Retina (tissue), 1 donor: Measurements from ENCODE around the gene ROCK2.

ENCODE experiments used
- DNase-seq: peaks from one replicate; pipeline ENCODE4 v3.0.0-alpha.2; 2016

The ROCK2 gene

DNA sequence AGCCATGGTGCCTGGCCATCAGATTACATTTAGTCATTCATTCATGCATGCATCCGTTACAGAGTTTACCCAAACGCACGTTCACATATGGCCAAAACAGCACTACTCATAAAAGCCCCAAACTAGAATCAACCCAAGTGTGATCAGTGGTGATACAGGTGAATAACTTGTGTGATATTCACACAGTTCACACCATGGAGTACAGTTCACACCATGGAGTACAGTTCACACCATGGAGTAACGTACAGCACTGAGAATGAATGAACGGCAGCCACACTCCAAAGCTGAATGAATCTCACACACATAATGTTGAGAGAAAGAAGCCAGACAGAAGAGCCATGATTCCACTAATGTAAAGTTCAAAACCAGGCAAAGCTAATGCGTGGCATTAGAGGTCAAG is 201.4 kb downstream of the ROCK2 start:
- no peak for DNase-seq

DNA sequence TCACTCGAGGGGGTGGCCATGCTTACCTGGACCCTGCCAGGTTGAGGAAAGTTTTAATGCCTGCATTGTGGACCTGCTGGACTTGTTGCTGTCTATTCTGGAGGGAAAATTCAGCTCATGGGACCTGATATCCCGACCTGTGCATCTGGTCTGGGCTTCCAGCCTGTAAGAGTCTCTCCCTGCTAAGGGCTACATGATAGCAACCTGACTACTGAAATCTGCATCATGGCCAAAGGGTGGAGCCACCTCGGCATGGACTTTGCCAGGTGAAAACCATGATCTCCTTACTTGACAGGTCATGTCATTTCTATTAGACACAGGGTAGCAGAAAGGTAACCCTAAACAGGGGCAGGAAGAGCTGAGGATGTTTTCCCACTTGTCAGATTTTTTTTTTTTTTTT is 202.1 kb downstream of the ROCK2 start:
- DNase-seq, result no peak

DNA sequence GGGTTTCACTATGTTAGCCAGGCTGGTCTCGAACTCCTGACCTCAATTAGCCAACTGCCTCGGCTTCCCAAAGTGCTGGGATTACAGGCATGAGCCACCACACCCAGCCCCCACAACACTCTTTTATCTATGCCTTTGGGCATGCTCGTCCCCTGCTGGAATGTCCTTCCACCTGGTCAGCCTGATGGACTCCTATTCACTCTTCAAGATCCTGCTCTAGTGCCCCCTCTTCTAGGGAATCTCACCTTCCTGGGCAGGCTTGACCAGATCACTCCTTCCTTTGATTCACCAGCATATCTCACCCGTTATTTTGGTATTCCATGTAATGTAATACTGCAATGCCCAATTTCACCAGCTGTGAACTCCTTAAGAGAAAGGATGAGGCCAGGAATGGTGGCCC is 203.1 kb downstream of the ROCK2 start:
- no peak for DNase-seq

DNA sequence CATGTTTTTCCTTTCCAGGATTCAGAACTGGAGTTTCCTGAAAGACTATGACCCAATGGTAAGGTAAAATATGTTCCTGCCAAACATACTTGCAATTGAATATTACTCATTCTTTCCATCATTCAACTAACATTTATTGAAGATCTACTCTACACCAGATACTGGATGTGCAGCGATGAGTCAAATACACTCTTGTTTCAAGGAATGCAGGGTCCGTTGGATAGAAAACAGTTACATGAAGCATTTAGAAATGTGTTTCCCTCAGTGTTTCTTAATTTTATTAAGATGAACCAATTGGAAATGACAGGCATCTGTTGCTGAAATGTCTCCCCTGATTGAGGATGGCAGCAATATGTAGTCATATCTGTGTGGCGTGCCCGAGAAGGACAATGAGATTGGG is 203.9 kb downstream of the ROCK2 start:
- DNase-seq, result no peak

DNA sequence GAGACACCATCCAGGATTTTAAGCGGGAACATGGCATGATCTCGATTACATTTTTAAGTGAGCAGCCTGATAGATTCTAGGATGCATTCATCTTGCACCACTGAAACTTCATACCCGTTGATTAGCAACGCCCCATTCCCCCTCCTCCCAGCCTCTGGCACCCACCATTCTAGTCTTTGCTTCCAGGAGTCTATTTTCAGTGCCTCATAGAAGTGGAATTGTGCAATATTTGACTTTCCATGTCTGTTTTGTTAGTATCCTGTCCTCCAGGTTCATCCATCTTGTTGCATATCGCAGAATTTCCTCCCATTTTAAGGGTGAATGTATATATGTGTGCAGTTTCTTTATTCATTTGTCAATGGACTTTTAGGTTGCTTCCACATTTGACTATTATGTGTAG is 210.1 kb downstream of the ROCK2 start:
- no peak for DNase-seq

DNA sequence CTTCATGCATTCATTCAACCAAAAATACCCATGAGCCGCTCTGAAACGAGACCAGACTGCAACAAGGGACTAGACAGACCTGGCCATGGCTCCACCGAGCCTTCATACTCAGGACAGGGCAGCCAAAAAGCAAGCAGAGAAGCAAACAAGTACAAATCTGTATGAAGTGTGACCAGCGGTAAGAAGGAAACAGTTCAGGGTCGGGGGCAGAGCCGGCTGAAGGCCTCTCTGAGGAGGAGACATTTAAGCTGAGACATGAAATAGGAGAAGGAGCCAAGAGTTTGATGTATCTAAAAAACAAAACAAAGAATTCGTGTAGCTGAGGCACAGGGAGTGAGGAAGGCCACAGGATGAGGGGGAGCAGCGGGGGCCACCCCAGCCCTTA is 210.5 kb downstream of the ROCK2 start:
- no peak for DNase-seq

DNA sequence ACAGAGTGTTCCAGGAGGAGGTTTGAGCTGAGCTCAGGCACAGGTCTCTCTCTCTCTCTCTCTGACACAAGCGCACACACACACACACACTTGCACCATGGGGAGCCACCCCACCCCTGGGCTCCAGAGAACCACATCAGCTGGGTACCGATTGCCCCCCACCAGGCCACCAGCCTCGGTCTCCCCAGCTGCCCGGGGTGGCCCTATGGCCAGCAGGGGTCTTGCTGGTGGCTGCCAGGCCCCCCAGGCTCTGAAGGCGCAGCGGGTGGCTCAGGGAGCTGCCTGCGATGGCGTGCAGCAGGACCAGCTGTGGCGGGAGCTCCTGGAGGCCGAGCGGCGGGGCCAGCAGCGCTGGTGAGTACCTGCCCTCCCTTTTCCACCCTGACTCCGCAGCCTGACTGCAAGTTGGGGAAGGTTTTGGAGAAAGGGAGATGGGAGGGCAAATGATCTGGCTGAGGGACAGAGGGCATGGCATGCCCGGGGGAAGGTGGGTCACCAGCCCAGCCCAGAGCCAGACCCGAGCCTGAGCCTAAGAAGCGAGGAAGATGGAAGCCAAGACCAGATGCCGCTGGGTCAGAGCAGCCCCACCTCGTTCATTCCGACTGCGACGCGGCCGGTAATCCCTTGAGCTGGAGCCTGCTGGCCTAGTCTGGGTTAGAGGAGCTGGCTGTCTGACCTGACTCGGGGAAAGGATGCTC is 211.0 kb downstream of the ROCK2 start:
- peak; percentile 84 for DNase-seq

DNA sequence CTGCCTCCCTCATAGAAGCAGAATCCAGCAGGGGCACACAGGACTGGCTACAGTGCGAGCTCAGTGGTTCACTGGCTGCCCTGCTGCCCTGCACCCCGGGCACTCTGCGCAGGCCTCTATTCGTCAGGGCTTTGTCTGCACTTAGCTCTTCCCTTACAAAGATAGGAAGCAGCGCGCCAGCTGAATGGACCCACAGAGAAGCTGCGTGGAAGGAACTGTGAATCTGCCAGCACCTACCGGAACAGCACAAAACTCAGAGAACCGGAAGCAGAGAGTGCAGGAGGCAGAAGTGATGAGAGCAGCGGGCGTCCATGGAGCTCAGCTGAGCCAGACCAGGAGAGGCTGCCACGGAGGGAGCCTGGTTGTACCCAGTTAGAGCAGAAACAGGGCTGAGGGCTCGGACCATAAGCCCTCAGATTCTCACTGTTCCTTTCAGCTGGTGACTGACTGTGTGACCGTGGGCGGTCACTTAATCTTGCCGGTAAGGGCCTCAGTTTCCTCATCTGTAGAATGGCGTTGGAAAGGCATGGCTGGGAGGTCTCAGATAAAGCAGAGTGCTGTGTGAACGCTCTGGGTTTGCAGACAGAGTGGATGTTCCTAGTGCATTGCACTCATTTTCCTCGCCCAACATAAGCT is 212.3 kb downstream of the ROCK2 start:
- no peak for DNase-seq

DNA sequence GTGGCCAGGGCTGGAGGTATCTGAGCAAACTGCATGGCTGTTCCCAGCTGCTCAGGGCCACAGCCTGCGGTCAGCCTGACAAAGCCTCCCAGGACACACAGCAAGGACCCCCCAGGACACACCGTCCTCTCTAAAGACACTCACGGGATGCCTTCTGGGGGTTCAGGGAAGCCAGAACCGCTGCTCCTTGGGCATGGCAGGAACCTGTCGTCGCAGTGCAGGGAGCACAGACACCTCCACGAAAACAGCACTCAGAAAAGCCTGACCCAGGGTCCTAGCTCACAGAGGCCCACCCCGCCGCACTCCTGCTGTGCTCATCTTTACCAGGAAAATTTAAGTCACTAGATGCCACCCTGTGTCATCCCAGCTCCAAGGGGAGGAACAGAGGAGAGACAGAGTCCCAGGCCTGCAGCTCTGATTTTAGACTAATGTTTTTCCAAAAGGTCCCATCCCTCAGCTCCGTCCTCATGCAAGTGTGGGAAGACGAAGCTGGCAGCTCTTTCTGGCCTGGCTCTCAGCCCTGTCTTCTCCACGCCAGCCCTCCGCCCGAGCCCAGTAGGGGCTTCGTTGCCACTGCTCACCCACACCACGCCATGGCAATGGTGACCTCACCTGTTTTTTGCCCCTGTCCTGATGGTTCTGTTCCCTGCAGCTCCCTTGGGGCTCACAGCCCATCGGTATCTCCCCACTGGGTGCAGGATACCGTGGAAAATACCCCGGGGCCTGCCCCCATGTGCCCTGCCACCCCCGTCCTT is 213.1 kb downstream of the ROCK2 start:
- no peak for DNase-seq
